Epithelial cell of prostate (primary cell): ENCODE data around the gene TUBB4A.
"Not testable (repeated sequence)": the region's sequence is repeated elsewhere in the genome, so short reads cannot be mapped to it uniquely, and the experiment has no call there.

Experiments used
- DNase-seq: peaks from one replicate; pipeline ENCODE4 v3.0.0-alpha.2; 2011; ENCODE audit warnings: low read depth, low spot score
- H3K27ac ChIP-seq: fragments of 450-650 bp; 2 replicates; pipeline ENCODE4 v1.5.1; 2017; ENCODE audit warnings: mild to moderate bottlenecking

TUBB4A gene

DNA sequence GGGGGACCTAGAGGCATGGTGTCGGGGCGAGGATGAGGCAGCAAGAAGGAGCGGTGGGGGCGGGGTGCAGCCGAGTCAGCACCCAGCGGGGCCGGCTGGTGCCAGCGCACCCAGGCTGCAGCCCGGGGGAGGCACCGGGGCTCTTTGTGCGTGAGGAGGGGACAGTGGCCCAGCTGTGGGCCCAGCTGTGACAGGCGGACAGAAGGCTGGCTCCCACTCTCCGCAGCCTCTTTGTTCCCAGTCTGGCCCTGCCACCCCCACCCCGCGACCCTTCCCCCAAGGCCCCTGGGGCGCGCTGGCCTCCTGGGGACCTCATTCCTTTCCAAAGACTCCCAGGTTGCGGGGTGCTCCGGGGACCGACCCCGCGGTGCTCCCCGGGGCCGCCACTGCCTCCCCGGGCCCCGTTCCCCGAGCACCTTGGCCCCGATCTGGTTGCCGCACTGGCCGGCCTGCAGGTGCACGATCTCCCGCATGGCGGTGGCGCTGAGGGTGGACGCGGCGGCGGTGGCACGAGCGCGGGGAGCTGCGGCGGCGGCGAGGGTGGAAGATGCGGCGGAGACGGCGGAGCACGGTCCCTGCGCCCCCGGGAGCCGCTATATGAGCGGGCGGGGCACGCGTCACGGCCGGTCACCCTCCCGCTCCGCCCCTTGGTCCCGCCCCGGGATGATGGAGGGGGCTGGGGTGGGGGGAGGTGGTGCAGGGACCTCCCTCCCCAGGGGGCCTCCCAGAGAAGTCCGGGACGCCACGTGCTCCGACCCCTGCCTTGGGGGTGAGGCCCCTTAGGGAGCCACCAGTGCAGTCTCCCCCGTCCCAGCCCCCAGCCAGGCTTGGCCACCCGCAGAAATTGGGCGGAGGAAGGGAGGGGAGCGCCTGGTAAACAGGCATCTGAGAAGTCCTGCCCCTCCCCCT is at the start of gene TUBB4A:
Gene TUBB4A (minus strand): TSS at position 570 of the 909 bp plus-strand sequence. CDS start 97 bp downstream, at position 473.
- no peak for DNase-seq
- H3K27ac ChIP-seq = no peak within 1 kb of the TSS

DNA sequence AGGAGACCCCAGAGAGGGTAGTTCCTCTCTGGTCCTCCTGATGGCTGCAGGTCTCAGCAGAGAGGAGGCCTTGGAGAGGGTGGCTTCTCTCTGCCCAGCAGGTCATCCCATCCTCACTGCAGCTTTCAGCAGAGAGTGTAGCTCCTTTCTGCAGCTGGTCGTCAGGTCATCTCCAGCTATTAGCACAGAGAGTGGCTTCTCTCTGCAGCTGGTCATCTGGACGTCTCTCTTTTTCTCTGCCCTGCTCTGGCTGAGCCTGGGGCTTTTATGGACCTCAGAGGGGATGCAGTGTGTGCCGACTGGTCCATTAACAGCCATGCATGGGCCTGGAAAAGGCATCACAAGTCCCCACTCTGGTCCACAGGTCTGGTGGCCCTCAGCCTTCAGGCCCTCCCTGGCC is 49.0 kb upstream of the TUBB4A start:
- no peak for DNase-seq
- H3K27ac ChIP-seq = no peak overlapping the region

DNA sequence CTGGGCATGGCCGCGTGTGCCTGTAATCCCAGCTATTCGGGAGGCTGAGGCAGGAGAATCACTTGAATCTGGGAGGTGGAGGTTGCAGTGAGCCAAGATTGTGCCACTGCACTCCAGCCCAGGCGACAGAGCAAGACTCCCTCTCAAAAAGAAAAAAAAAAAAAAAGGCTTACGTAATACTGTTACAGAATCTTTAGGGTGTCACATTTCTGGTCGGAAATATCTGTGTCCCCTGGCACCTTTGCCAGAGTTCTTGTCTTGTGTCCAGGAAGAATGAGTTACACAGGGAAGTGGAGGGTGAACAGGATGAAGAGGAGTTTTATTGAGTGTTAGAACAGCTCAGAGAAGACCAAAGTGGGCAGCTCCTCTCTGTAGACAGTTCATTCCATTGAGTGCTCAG is 48.6 kb upstream of the TUBB4A start:
- not testable (repeated sequence) for H3K27ac ChIP-seq, DNase-seq

DNA sequence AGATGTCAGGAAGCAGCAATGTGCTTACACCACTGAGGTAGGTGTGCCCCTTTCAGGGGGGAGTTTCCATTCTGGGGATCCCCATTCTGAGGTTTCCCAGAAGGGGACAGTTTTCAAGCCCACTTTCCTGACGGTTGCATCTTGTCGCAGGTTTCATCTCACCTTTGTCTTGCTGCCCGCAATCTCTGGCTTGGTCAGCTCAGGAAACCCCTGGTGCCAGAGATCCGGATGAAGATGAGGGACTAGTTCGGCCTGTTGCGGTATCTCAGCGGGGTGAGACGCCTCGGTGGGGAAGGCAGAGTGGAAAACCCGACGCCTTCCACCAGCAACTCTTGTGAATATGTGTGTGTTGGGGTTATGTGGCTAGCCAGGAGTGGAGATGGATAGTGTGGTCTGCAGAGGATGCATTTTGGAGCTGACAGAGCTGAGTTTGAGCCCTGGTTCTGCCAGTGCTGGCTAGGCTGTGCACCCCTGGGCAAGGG is 41.8 kb upstream of the TUBB4A start:
- no peak for DNase-seq
- H3K27ac ChIP-seq = no peak overlapping the region

DNA sequence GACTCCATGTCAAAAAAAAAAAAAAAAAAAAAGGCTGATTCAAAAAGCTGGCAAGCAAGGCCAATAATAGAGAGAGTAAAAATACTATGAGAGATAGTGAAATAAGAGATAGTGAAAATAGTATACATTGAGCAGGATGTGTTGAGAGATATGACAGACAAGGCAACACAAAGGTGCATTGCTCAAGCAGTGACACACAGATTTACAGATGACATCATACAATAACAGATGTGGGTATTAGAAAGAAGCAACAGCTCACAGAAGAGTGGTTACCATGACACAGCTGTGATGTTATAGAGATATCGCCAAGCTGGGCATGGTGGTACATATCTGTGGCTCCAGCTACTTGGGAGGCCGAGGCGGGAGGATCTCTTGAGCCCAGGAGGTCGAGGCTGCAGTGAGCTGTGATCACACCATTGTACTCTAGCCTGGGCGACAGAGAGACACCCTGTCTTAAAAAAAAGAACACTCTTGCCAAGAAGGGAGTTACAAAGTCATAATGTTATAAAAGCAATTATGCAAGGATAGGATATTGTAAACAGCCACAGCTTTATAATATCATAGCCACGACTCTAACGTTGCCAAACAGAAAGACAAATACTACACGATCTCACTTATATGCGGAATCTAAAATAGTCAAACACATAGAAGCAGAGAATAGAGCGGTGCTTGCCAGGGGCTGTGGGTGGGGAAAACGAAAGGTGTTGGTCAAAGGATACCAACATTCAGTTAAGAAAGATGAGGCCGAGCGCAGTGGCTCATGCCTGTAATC is 39.0 kb upstream of the TUBB4A start:
- no peak for DNase-seq
- H3K27ac ChIP-seq = no peak overlapping the region

DNA sequence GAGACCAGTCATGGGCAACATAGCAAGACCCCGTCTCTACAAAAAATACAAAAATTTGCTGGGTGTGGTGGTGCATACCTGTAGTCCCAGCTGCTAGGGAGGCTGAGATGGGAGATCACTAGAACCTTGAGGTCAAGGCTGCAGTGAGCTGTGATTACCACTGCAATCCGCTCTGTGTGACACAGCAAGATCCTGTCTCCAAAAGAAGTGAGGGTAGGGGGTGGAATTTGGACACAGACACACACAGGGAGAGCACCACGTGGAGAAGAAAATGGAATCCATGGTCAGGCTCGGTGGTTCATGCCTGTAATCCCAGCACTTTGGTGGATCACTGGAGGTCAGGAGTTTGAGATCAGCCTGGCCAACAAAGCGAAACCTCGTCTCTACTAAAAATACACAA is 37.4 kb upstream of the TUBB4A start:
- H3K27ac ChIP-seq = no peak overlapping the region
- no peak for DNase-seq

DNA sequence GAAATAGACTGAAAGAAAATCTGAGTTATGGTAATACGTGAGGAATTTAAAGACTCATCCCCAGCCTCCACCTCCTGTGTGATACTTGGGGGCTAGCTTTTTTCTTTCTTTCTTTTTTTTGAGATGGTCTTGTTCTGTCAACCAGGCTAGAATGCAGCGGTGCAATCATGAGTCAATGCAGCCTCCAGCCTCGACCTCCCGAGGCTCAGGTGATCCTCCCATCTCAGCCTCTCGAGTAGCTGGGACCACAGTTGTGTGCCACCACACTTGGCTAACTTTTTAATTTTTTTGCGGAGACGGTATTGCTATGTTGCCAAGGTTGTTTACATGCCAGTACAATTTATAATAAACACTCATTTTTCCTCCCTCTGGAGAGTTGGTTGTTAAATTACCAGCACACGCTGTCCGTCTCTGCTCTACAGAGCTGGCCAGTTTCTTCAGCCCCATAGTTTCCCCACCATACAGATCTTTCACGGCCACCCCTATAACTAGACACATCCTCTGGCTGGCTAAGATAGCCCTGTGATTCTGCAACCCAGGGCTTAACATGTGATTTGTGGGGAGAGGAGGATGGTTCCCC is 33.5 kb upstream of the TUBB4A start:
- DNase-seq = no peak
- H3K27ac ChIP-seq = no peak overlapping the region

DNA sequence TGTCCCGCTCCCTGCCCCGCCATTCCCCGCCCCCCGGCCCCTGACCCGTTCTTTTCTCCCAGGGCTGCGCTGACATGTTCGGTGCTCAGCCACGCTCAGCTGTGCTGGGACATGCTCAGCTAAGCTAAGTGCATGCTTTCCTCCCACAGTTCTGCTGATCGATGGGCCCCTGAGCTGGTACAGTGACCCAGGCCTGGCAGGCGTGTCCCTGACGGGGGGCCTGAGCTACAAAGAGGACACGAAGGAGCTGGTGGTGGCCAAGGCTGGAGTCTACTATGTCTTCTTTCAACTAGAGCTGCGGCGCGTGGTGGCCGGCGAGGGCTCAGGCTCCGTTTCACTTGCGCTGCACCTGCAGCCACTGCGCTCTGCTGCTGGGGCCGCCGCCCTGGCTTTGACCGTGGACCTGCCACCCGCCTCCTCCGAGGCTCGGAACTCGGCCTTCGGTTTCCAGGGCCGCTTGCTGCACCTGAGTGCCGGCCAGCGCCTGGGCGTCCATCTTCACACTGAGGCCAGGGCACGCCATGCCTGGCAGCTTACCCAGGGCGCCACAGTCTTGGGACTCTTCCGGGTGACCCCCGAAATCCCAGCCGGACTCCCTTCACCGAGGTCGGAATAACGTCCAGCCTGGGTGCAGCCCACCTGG is 32.5 kb upstream of the TUBB4A start:
- H3K27ac ChIP-seq = peak overlapping the region; percentile 34
- no peak for DNase-seq

DNA sequence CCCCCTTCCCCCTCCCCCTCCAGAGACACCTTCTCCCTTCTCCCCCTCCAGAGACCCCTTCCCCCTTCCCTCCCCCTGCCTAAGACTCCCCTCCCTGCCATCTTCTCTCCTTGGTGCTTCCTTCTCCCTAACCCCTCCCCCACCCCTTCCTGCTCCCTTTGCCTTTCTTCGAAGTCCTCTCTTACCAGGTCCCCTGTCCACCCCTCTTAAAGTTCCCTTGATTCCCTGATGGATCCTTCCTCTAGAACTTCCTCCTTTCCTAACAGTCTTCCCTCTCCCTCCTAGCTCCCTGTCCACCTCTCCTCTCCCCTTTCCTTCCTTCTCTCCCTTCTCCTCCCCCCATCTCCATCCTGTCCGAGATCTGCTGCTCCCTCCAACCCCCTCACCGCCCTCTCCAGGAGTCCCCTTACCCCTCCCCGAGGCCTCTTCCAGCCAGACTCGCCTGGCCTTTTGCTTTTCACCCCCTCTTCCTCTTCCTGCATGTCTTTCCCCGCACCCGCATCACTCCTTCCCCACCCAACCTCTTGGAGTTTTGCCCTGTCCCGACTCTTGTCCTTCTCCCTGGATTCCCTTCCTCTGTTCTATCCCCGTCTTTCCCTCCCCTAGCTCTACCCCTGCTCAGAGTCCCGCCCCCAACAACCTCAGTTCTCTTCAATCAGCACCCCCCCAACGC is 31.8 kb upstream of the TUBB4A start:
- peak overlapping the region; percentile 34 for H3K27ac ChIP-seq
- DNase-seq = no peak

DNA sequence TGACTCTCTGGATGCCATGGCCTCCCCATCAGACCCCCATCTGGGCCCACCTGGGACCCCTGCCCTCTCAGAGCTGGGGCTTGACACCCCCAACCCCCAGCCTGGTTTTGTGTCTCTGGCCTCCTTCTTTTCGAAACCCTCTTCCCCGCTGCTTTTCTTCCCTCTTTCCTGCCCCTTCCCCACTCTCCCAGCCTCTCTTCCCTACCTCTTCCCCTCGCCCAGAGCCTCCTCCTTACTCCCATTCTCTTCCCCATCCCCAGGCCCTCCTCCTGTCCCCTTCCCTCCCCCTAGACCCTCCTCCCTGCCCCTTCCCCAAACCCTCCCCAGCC is 30.9 kb upstream of the TUBB4A start:
- no peak for DNase-seq
- no peak overlapping the region for H3K27ac ChIP-seq

DNA sequence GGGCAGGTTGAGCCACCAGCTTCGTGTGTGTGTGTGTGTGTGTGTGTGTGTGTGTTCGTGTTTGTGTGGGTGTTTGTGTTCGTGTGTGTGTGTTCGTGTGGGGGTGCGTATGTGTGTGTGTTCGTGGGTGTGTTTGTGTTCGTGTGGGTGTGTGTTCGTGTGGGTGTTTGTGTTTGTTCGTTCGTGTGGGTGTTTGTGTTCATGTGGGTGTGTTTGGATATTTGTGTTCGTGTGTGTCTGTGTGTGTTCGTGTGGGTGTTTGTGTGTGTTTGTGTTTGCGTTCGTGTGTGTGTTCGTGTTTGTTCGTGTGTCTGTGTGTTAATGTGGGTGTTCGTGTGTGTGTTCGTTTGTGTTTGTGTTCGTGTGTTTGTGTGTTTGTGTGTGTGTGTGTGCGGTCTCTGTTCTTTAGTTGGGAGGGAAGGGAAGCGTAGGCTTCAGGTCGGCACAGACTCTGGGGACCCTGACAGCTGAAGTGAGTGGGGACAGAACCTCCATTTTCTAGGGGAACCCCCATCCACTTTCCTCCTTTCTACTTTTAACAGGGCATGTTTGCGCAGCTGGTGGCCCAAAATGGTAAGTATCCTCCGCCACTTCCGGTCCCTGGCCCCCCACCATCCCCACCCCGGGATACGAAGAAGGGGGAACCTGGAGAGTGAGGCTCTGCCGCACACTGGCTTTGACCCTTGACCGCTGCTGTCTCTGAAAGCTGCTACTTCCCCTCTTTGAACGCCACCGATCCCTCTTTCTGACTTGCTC is 30.3 kb upstream of the TUBB4A start:
- DNase-seq = no peak
- H3K27ac ChIP-seq = no peak overlapping the region

DNA sequence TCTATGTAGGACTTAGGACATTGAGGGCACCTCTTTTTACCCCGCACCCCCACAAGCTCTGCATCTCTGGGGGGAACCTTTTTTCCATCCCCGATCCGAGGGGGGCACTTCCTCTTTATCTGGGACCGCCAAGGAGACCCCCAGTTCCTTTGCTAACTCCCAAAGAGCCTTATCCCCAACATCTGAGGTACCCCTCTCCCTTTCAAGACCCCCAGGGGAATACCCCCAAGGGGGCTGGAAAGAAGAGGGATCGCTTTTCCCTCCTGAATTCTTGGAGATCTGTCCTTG is 29.8 kb upstream of the TUBB4A start:
- no peak overlapping the region for H3K27ac ChIP-seq

DNA sequence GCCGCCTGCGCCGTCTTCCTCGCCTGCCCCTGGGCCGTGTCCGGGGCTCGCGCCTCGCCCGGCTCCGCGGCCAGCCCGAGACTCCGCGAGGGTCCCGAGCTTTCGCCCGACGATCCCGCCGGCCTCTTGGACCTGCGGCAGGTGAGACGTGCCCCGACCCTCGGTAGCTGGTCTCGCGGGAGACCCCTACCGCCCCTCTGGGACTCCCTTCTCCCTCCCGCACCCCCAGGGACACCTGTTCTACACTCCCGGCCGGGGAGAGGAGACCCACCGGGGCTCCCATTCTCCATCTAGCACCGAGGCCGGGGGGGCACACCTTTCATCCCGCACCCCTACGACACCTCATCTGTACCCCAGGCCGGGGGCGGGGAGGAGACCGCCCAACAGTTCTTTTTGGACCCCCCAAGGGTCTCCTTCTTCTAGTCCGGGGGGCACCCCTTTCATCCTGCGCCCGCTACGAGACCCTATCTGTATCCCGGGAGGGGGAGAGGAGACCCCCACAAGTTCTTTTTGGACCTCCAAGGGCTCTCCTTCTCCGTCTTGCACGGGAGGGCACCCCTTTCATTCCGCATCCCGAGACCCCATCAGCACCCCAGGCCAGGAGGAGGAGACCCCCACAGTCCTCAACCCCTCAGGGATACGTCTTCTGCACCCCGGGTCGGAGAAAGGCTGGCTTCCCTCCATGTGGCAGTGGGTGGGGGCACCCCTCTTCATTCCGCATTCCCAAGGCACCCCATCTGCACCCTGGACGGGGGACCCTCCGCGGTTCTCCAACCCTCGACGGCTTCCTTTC is 29.2 kb upstream of the TUBB4A start:
- no peak for DNase-seq
- H3K27ac ChIP-seq = peak overlapping the region; percentile 58

More for the DNA sequence above, 29.8 kb upstream of the TUBB4A start:
- DNase-seq = no peak

DNA sequence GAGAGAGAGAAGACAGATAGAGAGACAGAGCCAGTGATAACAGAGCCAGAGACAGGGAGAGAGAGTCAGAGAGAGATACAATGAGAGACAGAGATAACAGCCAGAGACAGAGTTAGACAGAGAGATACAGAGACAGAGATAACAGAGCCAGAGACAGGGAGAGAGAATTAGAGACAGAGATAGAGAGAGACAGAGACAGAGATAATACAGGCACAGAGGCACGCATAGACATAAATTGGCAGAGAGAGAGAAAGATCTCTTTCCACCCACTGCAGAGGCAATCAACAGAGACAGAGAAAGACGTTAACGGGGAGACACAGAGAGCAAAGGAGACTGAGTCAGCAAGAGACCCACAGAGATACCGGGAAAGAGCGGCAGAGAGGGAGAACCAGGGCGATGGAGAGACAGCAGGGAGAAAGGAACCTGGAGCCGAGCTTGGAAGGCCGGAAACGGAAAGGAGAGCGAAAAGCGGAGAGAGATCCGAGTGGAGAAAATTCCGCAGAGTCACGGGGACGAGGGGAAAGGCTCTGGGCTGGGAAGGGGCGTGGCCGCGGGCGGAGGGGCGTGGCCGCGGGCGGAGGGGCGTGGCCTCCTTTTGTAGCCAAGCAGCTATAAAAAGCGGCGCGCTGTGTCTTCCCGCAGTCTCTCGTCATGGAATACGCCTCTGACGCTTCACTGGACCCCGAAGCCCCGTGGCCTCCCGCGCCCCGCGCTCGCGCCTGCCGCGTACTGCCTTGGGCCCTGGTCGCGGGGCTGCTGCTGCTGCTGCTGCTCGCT is 28.5 kb upstream of the TUBB4A start, which contains the start of gene TNFSF9:
Gene TNFSF9 (plus strand): TSS at position 641 of the 777 bp plus-strand sequence. CDS start 11 bp downstream, at position 652.
- H3K27ac ChIP-seq = peak within 1 kb of the TSS; percentile 58
- peak; percentile 16 for DNase-seq

DNA sequence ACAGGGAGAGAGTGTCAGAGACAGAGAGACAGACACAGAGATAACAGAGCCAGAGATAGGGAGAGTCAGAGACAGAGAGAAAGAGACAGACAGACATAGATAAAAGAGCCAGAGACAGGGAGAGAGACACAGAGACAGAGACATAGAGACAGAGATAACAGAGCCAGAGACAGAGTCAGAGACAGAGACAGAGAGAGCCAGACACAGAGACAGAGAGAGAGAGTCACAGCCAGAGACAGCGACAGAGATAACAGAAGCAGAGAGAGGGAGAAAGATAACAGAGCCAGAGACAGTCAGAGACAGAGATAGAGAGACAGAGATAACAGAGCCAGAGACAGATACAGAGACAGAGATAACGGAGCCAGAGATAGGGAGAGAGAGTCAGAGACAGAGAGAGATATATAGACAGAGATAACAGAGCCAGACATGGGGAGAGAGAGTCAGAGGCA is 27.9 kb upstream of the TUBB4A start:
- peak overlapping the region; percentile 58 for H3K27ac ChIP-seq
- no peak for DNase-seq

DNA sequence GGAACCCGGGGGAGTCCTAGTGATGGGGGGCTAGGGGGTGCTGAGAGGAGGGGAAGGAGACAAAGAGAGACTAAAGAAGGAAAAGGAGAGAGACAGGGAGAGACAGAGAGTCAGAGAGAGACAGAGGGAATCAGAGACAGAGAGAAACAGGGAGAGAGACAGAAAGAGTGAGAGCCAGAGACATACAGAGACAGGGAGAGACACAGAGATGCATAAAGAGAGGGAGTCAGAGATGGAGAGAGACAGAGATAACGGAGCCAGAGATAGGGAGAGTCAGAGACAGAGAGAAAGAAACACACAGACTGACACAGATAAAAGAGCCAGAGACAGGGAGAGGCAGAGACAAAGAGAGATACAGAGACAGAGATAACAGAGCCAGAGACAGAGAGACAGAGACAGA is 27.2 kb upstream of the TUBB4A start:
- no peak overlapping the region for H3K27ac ChIP-seq
- no peak for DNase-seq

DNA sequence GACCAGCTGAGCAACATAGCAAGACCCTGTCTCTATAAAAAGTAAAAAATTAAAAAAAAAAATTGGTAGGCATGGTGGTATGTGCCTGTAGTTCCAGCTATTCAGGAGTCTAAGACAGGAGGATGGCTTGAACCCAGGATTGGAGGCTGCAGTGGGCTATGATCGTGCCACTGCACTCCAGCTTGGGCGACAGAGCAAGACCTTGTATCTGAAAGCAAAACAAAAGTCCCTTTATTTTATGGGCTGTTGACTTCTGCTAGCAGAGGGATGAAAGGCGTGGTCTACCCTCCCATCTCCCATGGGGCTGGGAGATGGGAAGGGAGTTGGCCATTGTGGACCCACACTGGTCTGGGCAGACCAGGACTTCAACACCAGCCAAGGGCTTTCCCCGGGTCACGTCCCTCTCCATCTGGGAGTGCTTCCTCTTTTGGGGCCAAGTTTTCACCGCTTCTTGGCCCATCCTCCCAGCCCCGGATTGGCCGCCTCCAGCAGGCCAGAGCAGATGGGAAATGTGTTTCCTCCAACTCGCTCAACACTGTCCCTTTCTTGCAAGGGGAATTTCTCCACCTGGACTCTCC is 26.5 kb upstream of the TUBB4A start:
- no peak overlapping the region for H3K27ac ChIP-seq
- no peak for DNase-seq
